Stomach (tissue), 4 donors: ENCODE results near the gene EIPR1.

Experiments used
- POLR2A ChIP-seq, 4 donors: fragments of 450-650 bp; IDR thresholded peaks; one replicate each; pipeline ENCODE4 v1.6.1; 2016; ENCODE audit warnings: antibody characterized with exemption in 4 of 4, control low read depth in 2 of 4, mild to moderate bottlenecking in 1 of 4, moderate library complexity in 1 of 4
- POLR2AphosphoS5 ChIP-seq, 3 donors: sonication (generic); formaldehyde crosslinking; IDR thresholded peaks; one replicate each; pipeline ENCODE4 v1.6.1; 2016; ENCODE audit warnings: antibody characterized with exemption in 3 of 3

DNA sequence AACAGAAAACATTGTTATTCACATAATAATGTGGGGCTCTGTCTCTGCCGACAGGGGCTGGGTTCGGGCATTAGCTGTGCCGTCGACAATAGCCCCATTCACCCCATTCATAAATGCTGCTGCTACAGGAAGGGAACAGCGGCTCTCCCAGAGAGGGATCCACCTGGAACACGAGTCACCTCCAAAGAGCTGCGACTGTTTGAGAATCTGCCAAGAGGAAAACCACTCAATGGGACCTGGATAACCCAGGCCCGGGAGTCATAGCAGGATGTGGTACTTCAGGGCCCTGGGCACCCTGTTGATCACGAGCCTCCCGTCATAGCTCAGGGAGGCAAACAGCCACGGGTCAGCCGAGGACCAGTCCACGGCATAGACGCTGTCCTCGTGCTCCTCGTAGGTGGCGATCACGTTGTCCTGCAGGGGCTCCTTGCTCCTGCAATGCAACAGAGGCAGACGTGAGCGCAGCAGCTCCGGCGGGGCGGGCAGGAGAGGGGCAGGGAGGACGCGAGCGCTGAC, 188.5 kb downstream of the EIPR1 start:
- TF ChIP-seq POLR2AphosphoS5 (IDR thresholded peaks at IDR 0.05) = no peak
- TF ChIP-seq POLR2A (IDR thresholded peaks at IDR 0.05) = no peak
